ENCODE data around the gene FHIT.
"Not testable (repeated sequence)": the region's sequence is repeated elsewhere in the genome, so short reads cannot be mapped to it uniquely, and the experiment has no call there.

The FHIT gene

GRCh38 chr3:61231693-61232092 is 19.6 kb downstream of the FHIT start:
- H3K4me1 ChIP-seq (ENCODE audit: control insufficient read depth, insufficient read depth, low read length, unreplicated experiment), result peaks cover 5% of the 10 kb centered on the region
- no peak overlapping the region for H2AFZ ChIP-seq (ENCODE audit: low read length, unreplicated experiment)

GRCh38 chr3:61227799-61228198 is 23.5 kb downstream of the FHIT start:
- Histone ChIP-seq H3K27ac (ENCODE audit: low read depth, low read length) (no peak overlapping the region), H2AFZ (ENCODE audit: low read length, unreplicated experiment) (no peak overlapping the region), H3K4me1 (ENCODE audit: control insufficient read depth, insufficient read depth, low read length, unreplicated experiment) (no peaks in the 10 kb centered on the region), H3K36me3 (ENCODE audit: insufficient read depth, low read length) (no peaks in the 10 kb centered on the region), H3K4me3 (ENCODE audit: low read depth, low read length) (no peak overlapping the region), H3K27me3 (ENCODE audit: insufficient read depth, low read length) (no peaks in the 10 kb centered on the region), H3K79me2 (ENCODE audit: control insufficient read depth, insufficient read depth, low read length, unreplicated experiment) (no peaks in the 10 kb centered on the region)

More at GRCh38 chr3:61231693-61232092, 19.6 kb downstream of the FHIT start:
- no peak overlapping the region for H3K27ac ChIP-seq (ENCODE audit: low read depth, low read length)
- H3K36me3 ChIP-seq (ENCODE audit: insufficient read depth, low read length), result no peaks in the 10 kb centered on the region
- H3K4me3 ChIP-seq (ENCODE audit: low read depth, low read length), result no peak overlapping the region
- no peaks in the 10 kb centered on the region for H3K79me2 ChIP-seq (ENCODE audit: control insufficient read depth, insufficient read depth, low read length, unreplicated experiment)
- no peaks in the 10 kb centered on the region for H3K27me3 ChIP-seq (ENCODE audit: insufficient read depth, low read length)

GRCh38 chr3:61226166-61226686 is 25.0 kb downstream of the FHIT start:
- Histone ChIP-seq H3K79me2 (ENCODE audit: control insufficient read depth, insufficient read depth, low read length, unreplicated experiment) (no peaks in the 10 kb centered on the region), H3K4me3 (ENCODE audit: low read depth, low read length) (no peak overlapping the region), H3K36me3 (ENCODE audit: insufficient read depth, low read length) (no peaks in the 10 kb centered on the region), H2AFZ (ENCODE audit: low read length, unreplicated experiment) (no peak overlapping the region), H3K4me1 (ENCODE audit: control insufficient read depth, insufficient read depth, low read length, unreplicated experiment) (no peaks in the 10 kb centered on the region), H3K27ac (ENCODE audit: low read depth, low read length) (no peak overlapping the region), H3K27me3 (ENCODE audit: insufficient read depth, low read length) (no peaks in the 10 kb centered on the region)

GRCh38 chr3:61224823-61225222 is 26.4 kb downstream of the FHIT start:
- H3K4me1 ChIP-seq (ENCODE audit: control insufficient read depth, insufficient read depth, low read length, unreplicated experiment), result no peaks in the 10 kb centered on the region
- no peak overlapping the region for H2AFZ ChIP-seq (ENCODE audit: low read length, unreplicated experiment)
- H3K79me2 ChIP-seq (ENCODE audit: control insufficient read depth, insufficient read depth, low read length, unreplicated experiment), result no peaks in the 10 kb centered on the region
- H3K36me3 ChIP-seq (ENCODE audit: insufficient read depth, low read length), result no peaks in the 10 kb centered on the region
- no peak overlapping the region for H3K4me3 ChIP-seq (ENCODE audit: low read depth, low read length)
- no peak overlapping the region for H3K27ac ChIP-seq (ENCODE audit: low read depth, low read length)
- no peaks in the 10 kb centered on the region for H3K27me3 ChIP-seq (ENCODE audit: insufficient read depth, low read length)

- no peaks in the 10 kb centered on the region for H3K36me3 ChIP-seq (ENCODE audit: insufficient read depth, low read length)
- H3K27ac ChIP-seq (ENCODE audit: low read depth, low read length), result no peak overlapping the region
- no peak overlapping the region for H2AFZ ChIP-seq (ENCODE audit: low read length, unreplicated experiment)
- no peaks in the 10 kb centered on the region for H3K4me1 ChIP-seq (ENCODE audit: control insufficient read depth, insufficient read depth, low read length, unreplicated experiment)
- H3K4me3 ChIP-seq (ENCODE audit: low read depth, low read length), result no peak overlapping the region
- no peaks in the 10 kb centered on the region for H3K27me3 ChIP-seq (ENCODE audit: insufficient read depth, low read length)
- H3K79me2 ChIP-seq (ENCODE audit: control insufficient read depth, insufficient read depth, low read length, unreplicated experiment), result no peaks in the 10 kb centered on the region
These were observed 27.8 kb downstream of the FHIT start for GRCh38 chr3:61223451-61223850.

GRCh38 chr3:61222467-61222866 is 28.8 kb downstream of the FHIT start:
- no peaks in the 10 kb centered on the region for H3K27me3 ChIP-seq (ENCODE audit: insufficient read depth, low read length)
- no peak overlapping the region for H3K27ac ChIP-seq (ENCODE audit: low read depth, low read length)
- no peak overlapping the region for H3K4me3 ChIP-seq (ENCODE audit: low read depth, low read length)
- H3K79me2 ChIP-seq (ENCODE audit: control insufficient read depth, insufficient read depth, low read length, unreplicated experiment), result no peaks in the 10 kb centered on the region
- H3K36me3 ChIP-seq (ENCODE audit: insufficient read depth, low read length), result no peaks in the 10 kb centered on the region
- H2AFZ ChIP-seq (ENCODE audit: low read length, unreplicated experiment), result no peak overlapping the region
- H3K4me1 ChIP-seq (ENCODE audit: control insufficient read depth, insufficient read depth, low read length, unreplicated experiment), result no peaks in the 10 kb centered on the region

- no peak overlapping the region for H3K4me3 ChIP-seq (ENCODE audit: low read depth, low read length)
- H2AFZ ChIP-seq (ENCODE audit: low read length, unreplicated experiment), result no peak overlapping the region
- H3K36me3 ChIP-seq (ENCODE audit: insufficient read depth, low read length), result no peaks in the 10 kb centered on the region
- no peaks in the 10 kb centered on the region for H3K4me1 ChIP-seq (ENCODE audit: control insufficient read depth, insufficient read depth, low read length, unreplicated experiment)
- no peak overlapping the region for H3K27ac ChIP-seq (ENCODE audit: low read depth, low read length)
- no peaks in the 10 kb centered on the region for H3K79me2 ChIP-seq (ENCODE audit: control insufficient read depth, insufficient read depth, low read length, unreplicated experiment)
- no peaks in the 10 kb centered on the region for H3K27me3 ChIP-seq (ENCODE audit: insufficient read depth, low read length)
These were observed 29.4 kb downstream of the FHIT start for GRCh38 chr3:61221759-61222362.

GRCh38 chr3:61218504-61218903 is 32.7 kb downstream of the FHIT start:
- Histone ChIP-seq H3K4me1 (ENCODE audit: control insufficient read depth, insufficient read depth, low read length, unreplicated experiment) (no peaks in the 10 kb centered on the region), H3K36me3 (ENCODE audit: insufficient read depth, low read length) (no peaks in the 10 kb centered on the region), H3K27ac (ENCODE audit: low read depth, low read length) (no peak overlapping the region), H2AFZ (ENCODE audit: low read length, unreplicated experiment) (no peak overlapping the region), H3K27me3 (ENCODE audit: insufficient read depth, low read length) (no peaks in the 10 kb centered on the region), H3K79me2 (ENCODE audit: control insufficient read depth, insufficient read depth, low read length, unreplicated experiment) (no peaks in the 10 kb centered on the region), H3K4me3 (ENCODE audit: low read depth, low read length) (no peak overlapping the region)

GRCh38 chr3:61216171-61216570 is 35.1 kb downstream of the FHIT start:
- not testable (repeated sequence) for H3K27ac ChIP-seq (ENCODE audit: low read depth, low read length); H2AFZ ChIP-seq (ENCODE audit: low read length, unreplicated experiment); H3K36me3 ChIP-seq (ENCODE audit: insufficient read depth, low read length); H3K79me2 ChIP-seq (ENCODE audit: control insufficient read depth, insufficient read depth, low read length, unreplicated experiment); H3K4me1 ChIP-seq (ENCODE audit: control insufficient read depth, insufficient read depth, low read length, unreplicated experiment); H3K4me3 ChIP-seq (ENCODE audit: low read depth, low read length); H3K27me3 ChIP-seq (ENCODE audit: insufficient read depth, low read length)

- no peaks in the 10 kb centered on the region for H3K4me1 ChIP-seq (ENCODE audit: control insufficient read depth, insufficient read depth, low read length, unreplicated experiment)
- H3K36me3 ChIP-seq (ENCODE audit: insufficient read depth, low read length), result no peaks in the 10 kb centered on the region
- no peak overlapping the region for H3K27ac ChIP-seq (ENCODE audit: low read depth, low read length)
- no peak overlapping the region for H3K4me3 ChIP-seq (ENCODE audit: low read depth, low read length)
- no peaks in the 10 kb centered on the region for H3K79me2 ChIP-seq (ENCODE audit: control insufficient read depth, insufficient read depth, low read length, unreplicated experiment)
- no peak overlapping the region for H2AFZ ChIP-seq (ENCODE audit: low read length, unreplicated experiment)
- H3K27me3 ChIP-seq (ENCODE audit: insufficient read depth, low read length), result no peaks in the 10 kb centered on the region
These were observed 49.2 kb downstream of the FHIT start for GRCh38 chr3:61202086-61202485.

GRCh38 chr3:61201071-61201470 is 50.2 kb downstream of the FHIT start:
- H3K4me1 ChIP-seq (ENCODE audit: control insufficient read depth, insufficient read depth, low read length, unreplicated experiment), result no peaks in the 10 kb centered on the region
- no peak overlapping the region for H2AFZ ChIP-seq (ENCODE audit: low read length, unreplicated experiment)
- H3K36me3 ChIP-seq (ENCODE audit: insufficient read depth, low read length), result no peaks in the 10 kb centered on the region
- H3K27me3 ChIP-seq (ENCODE audit: insufficient read depth, low read length), result no peaks in the 10 kb centered on the region
- H3K79me2 ChIP-seq (ENCODE audit: control insufficient read depth, insufficient read depth, low read length, unreplicated experiment), result no peaks in the 10 kb centered on the region
- no peak overlapping the region for H3K27ac ChIP-seq (ENCODE audit: low read depth, low read length)
- H3K4me3 ChIP-seq (ENCODE audit: low read depth, low read length), result no peak overlapping the region

Measured in ACC112 (cell line).